Keratinocyte (primary cell): ENCODE measurements around the gene RASD1. TPM values are rescaled to one million over a fixed set of nuclear protein-coding genes. Genes with fewer than 3 reads are reported as not detected.

ENCODE experiments used
- DNase-seq: peaks from one replicate; pipeline ENCODE4 v3.0.0-alpha.2; 2011; ENCODE audit warnings: low read depth, missing footprints, low spot score
- FAIRE-seq: peaks from 2 replicates; lab custom pipeline; 2011; peaks lifted over from hg19 to GRCh38; lab: Jason Lieb, UNC
- H2AFZ ChIP-seq: 2 replicates; pipeline ENCODE4 v1.6.0; 2012; ENCODE audit warnings: low read length, control low read depth, inconsistent platforms; ENCODE audit not compliant: control insufficient read depth
- H3K27ac ChIP-seq: 2 replicates; pipeline ENCODE4 v1.5.1; 2011; ENCODE audit warnings: low read length; ENCODE audit not compliant: control insufficient read depth, insufficient read depth
- H3K27me3 ChIP-seq: 3 replicates; pipeline ENCODE4 v1.6.0; 2011; ENCODE audit warnings: low read length; ENCODE audit not compliant: control insufficient read depth, insufficient read depth; ENCODE audit errors: extremely low read depth
- H3K36me3 ChIP-seq, 2 experiments: 2 replicates in 1 of 2; 3 replicates in 1 of 2; pipeline ENCODE4 v1.5.1; 2011; ENCODE audit warnings: low read length in 2 of 2, mild to moderate bottlenecking in 1 of 2; ENCODE audit not compliant: control insufficient read depth in 2 of 2, insufficient read depth in 2 of 2; ENCODE audit errors: extremely low read depth in 1 of 2
- H3K4me1 ChIP-seq: 3 replicates; pipeline ENCODE4 v1.5.1; 2011; ENCODE audit warnings: low read length; ENCODE audit not compliant: control insufficient read depth, insufficient read depth; ENCODE audit errors: extremely low read depth
- H3K4me2 ChIP-seq: 3 replicates; pipeline ENCODE4 v1.6.0; 2011; ENCODE audit warnings: low read depth, low read length; ENCODE audit not compliant: control insufficient read depth, insufficient read depth; ENCODE audit errors: extremely low read depth
- H3K4me3 ChIP-seq, 3 experiments: fragments of 200-600 bp in 1 of 3; sonication (generic) in 1 of 3; 2 replicates in 2 of 3; 3 replicates in 1 of 3; pipeline ENCODE4 v1.5.1; 2011 to 2016; ENCODE audit warnings: low read length in 3 of 3, mild to moderate bottlenecking in 3 of 3, control low read depth in 2 of 3, inconsistent platforms in 1 of 3, low read depth in 1 of 3, mixed read lengths in 1 of 3, mixed run types in 1 of 3, moderate library complexity in 1 of 3; ENCODE audit not compliant: control insufficient read depth in 2 of 3, insufficient read depth in 2 of 3; ENCODE audit errors: extremely low read depth in 1 of 3
- H3K79me2 ChIP-seq: 2 replicates; pipeline ENCODE4 v1.6.0; 2012; ENCODE audit warnings: low read length; ENCODE audit not compliant: control insufficient read depth, insufficient read depth
- H3K9ac ChIP-seq: 3 replicates; pipeline ENCODE4 v1.6.0; 2011; ENCODE audit warnings: low read length; ENCODE audit not compliant: control insufficient read depth, insufficient read depth; ENCODE audit errors: extremely low read depth
- H3K9me1 ChIP-seq: 3 replicates; pipeline ENCODE4 v1.6.0; 2011; ENCODE audit warnings: low read length; ENCODE audit not compliant: control insufficient read depth, insufficient read depth; ENCODE audit errors: extremely low read depth
- H3K9me3 ChIP-seq: 2 replicates; pipeline ENCODE4 v1.5.1; 2012; ENCODE audit warnings: low read depth, low read length; ENCODE audit not compliant: control insufficient read depth
- H4K20me1 ChIP-seq: 3 replicates; pipeline ENCODE4 v1.6.0; 2011; ENCODE audit warnings: low read length; ENCODE audit not compliant: control insufficient read depth, insufficient read depth; ENCODE audit errors: extremely low read depth
- CTCF ChIP-seq, 3 experiments: IDR thresholded peaks in 1 of 3; conservative IDR thresholded peaks in 1 of 3; optimal IDR thresholded peaks in 1 of 3; 2 replicates in 2 of 3; 3 replicates in 1 of 3; pipeline versions ENCODE3 to v1.5.1; 2011; ENCODE audit warnings: low read length in 3 of 3, mild to moderate bottlenecking in 3 of 3, moderate library complexity in 2 of 3, control low read depth in 1 of 3, inconsistent platforms in 1 of 3; ENCODE audit not compliant: insufficient read depth in 2 of 3; ENCODE audit errors: extremely low read depth in 1 of 3
- EZH2 ChIP-seq: IDR thresholded peaks from one replicate; pipeline ENCODE4 v1.6.1; 2012; ENCODE audit warnings: inconsistent platforms, mild to moderate bottlenecking, low read length, moderate library complexity
- dilution Hi-C: fragments of 300-500 bp; cut with MboI; formaldehyde crosslinking; loops from one replicate; pipeline ENCODE4 v1.7.0; 2020; ENCODE audit warnings: low sequenced_read_pairs; ENCODE audit not compliant: extremely low pct_ligation_motif_present
- polyA plus RNA-seq, 5 experiments: library from polyadenylated mRNA; depleted of rRNA in 3 of 5; stranded (reverse) in 3 of 5; stranded (forward) in 1 of 5; unstranded in 1 of 5; fragments of >200 nt; gene quantifications; 1 replicate in 1 of 5; 2 replicates in 3 of 5; 3 replicates in 1 of 5; pipeline versions ENCODE4 v1.2.1 to v1.2.3, GENCODE V29; 2011 to 2012; ENCODE audit warnings: missing spikeins in 2 of 5, low read depth in 1 of 5, low replicate concordance in 1 of 5

RASD1 gene
- polyA plus RNA-seq, 1 donor (not counting 4 experiments of a cell fraction or from before 2014, with no cell fraction given), result 0.20 TPM

- FAIRE-seq (no peak), DNase-seq (no peak)
- Histone ChIP-seq H3K9me1 (no peaks in the 10 kb centered on the region), H3K9ac (no peak overlapping the region), H3K27ac (no peak overlapping the region), H2AFZ (no peak overlapping the region), H4K20me1 (peaks cover 19% of the 10 kb centered on the region), H3K36me3 (no peaks in the 10 kb centered on the region), H3K9me3 (no peaks in the 10 kb centered on the region), H3K4me1 (peaks cover 9% of the 10 kb centered on the region), H3K4me2 (no peak overlapping the region), H3K4me3 (no peak overlapping the region), H3K27me3 (peaks cover 50% of the 10 kb centered on the region), H3K79me2 (no peaks in the 10 kb centered on the region)
- dilution Hi-C loops, result no loop called here
- no peak for TF ChIP-seq EZH2
- no peak for TF ChIP-seq CTCF (optimal IDR thresholded peaks at IDR 0.05 in 1 of 3, IDR thresholded peaks at IDR 0.05 in 1 of 3, conservative IDR thresholded peaks at IDR 0.05 in 1 of 3; ENCODE audit: extremely low read depth in 1 of 3, insufficient read depth in 2 of 3, low read length in 3 of 3)
Measured at GRCh38 chr17:17506893-17507464, 10.8 kb upstream of the RASD1 start.

GRCh38 chr17:17506181-17506741 lies 10.1 kb upstream of the RASD1 start:
- no peak for TF ChIP-seq CTCF (optimal IDR thresholded peaks at IDR 0.05 in 1 of 3, IDR thresholded peaks at IDR 0.05 in 1 of 3, conservative IDR thresholded peaks at IDR 0.05 in 1 of 3; ENCODE audit: extremely low read depth in 1 of 3, insufficient read depth in 2 of 3, low read length in 3 of 3)
- H3K79me2 ChIP-seq, result no peaks in the 10 kb centered on the region
- peaks cover 4% of the 10 kb centered on the region for H3K4me1 ChIP-seq
- DNase-seq (no peak), FAIRE-seq (no peak)
- H3K27me3 ChIP-seq, result peaks cover 48% of the 10 kb centered on the region
- dilution Hi-C loops, result no loop called here
- no peak overlapping the region for H2AFZ ChIP-seq
- H3K4me3 ChIP-seq, result no peak overlapping the region
- no peaks in the 10 kb centered on the region for H3K9me3 ChIP-seq
- H3K4me2 ChIP-seq, result no peak overlapping the region
- H3K9ac ChIP-seq, result no peak overlapping the region
- peaks cover 15% of the 10 kb centered on the region for H4K20me1 ChIP-seq
- H3K9me1 ChIP-seq, result no peaks in the 10 kb centered on the region
- H3K27ac ChIP-seq, result no peak overlapping the region
- H3K36me3 ChIP-seq, result no peaks in the 10 kb centered on the region
